GM10248 (cell line): Measurements from ENCODE around the gene TMBIM1.

ENCODE experiments used
- CTCF ChIA-PET: fragments of 300-600 bp; sonication (Branson Sonifier 250); formaldehyde crosslinking; extraction: SDS; loops from one replicate; lab custom pipeline; 2021; ENCODE audit warnings: antibody characterized with exemption; lab: Yijun Ruan, JAX
- POLR2A ChIA-PET: fragments of 350-650 bp; sonication (Branson Sonifier 250); formaldehyde crosslinking; extraction: SDS; loops from one replicate; lab custom pipeline; 2020; ENCODE audit warnings: antibody characterized with exemption; lab: Yijun Ruan, JAX
- DNase-seq: peaks from one replicate; pipeline ENCODE4 v3.0.0; 2012; ENCODE audit errors: extremely low spot score
- CTCF ChIP-seq: IDR thresholded peaks from 2 replicates; pipeline ENCODE4 v1.5.1; 2012; ENCODE audit warnings: mild to moderate bottlenecking, low read depth; ENCODE audit errors: extremely low read depth, missing control alignments, control extremely low read depth

Gene TMBIM1

DNA sequence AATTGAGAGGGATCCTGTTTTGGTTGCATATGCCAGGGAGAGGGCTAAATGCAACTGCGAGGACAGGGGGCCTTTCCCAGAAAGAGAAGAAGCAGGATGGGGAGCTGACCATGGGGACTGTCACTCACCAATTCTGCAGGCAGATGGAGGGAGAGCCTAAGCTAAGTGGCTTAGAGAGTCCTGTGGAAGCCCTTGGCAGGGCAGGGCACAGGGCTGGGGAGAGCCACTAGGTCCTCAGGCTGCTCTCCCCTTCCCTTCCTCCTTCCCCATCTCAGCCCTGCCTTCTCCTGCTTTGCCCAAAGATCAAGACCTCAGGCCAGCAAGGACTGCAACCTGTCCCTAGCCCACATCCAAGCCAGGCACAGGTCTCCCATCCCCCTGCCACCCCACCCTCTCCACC lies 40.0 kb upstream of the TMBIM1 start:
- ChIA-PET CTCF (interaction anchor here (1.0 to 1.5 kb wide), 2 partner anchors 30 to 64 kb away, joined by 3 read pairs; no protein-coding TSS in a partner anchor), POLR2A (no interaction called here)

GRCh38 chr2:218331745-218332144 lies 39.4 kb upstream of the TMBIM1 start:
- CTCF ChIA-PET, result interaction anchor here (1.0 to 1.5 kb wide), 3 partner anchors 16 to 65 kb away, joined by 3 read pairs; no protein-coding TSS in a partner anchor
- no peak for DNase-seq
- no peak for TF ChIP-seq CTCF
- POLR2A ChIA-PET, result no interaction called here

More for the DNA sequence above, 40.0 kb upstream of the TMBIM1 start:
- no peak for TF ChIP-seq CTCF
- no peak for DNase-seq

- DNase-seq, result peak; percentile 68
- TF ChIP-seq CTCF, result no peak
- CTCF ChIA-PET, result interaction anchor here (0.8 to 3.6 kb wide), 16 partner anchors 10 to 517 kb away, joined by 3 to 17 read pairs (median 4); partner anchors contain the start of gene CATIP
- POLR2A ChIA-PET, result no interaction called here
These were observed 37.7 kb upstream of the TMBIM1 start for GRCh38 chr2:218329826-218330593.

DNA sequence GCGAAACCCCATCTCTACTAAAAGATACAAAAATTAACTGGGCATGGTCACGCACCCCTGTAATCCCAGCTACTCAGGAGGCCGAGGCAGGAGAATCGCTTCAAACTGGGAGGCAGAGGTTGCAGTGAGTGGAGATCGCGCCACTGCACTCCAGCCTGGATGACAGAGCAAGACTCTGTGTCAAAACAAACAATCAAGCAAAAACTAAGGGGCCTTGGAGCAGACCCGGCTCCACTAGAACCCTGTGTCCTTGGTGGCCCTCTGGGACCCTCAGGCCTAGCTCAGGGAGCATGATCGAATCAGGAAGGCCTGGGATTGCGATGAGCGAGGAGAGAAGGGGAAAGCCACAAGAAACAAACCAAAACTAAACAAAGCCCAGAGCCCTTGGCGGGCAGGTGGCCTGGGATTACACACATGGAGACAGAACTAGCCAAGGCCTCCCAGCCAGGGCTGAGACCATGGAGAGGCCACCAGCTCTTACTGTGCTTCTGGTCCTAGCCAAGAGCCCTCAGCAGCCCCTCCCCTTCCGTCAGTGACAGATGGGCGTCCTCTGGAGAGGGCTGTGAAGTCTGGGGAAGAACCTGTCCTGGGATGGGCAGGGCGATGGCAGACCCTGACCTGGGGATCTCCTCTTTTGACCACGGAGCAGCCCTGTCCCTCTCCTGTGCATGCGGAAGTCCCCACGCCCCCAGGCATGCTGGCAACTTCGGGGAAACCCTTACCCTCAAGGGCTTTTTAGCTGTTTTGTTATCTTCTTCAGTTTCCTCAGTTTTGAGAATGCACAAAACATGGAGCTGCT lies 36.9 kb upstream of the TMBIM1 start:
- no peak for TF ChIP-seq CTCF
- DNase-seq, result peak; percentile 75
- POLR2A ChIA-PET, result no interaction called here
- CTCF ChIA-PET, result interaction anchor here (0.8 to 3.6 kb wide), 15 partner anchors 9 to 104 kb away, joined by 3 to 17 read pairs (median 4); partner anchors contain the start of gene CATIP

DNA sequence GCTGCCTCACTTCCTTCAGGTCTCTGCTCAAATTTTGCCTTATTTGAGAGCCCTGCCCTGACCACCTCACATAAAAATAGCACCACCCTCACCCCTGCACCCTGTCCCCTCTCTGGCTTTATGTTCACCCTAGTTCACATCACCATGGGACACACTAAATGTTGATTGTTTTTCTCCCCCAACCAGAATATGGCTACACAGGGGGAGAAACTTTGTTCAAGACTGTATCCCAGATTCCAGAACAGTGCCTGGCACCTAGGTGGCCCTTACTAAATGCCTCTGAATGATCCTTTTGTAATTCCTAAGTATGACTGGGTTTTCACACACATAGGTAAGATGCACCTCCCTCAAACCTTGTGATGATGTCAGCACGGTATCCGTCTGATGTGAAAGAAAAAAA lies 36.0 kb upstream of the TMBIM1 start:
- CTCF ChIA-PET, result interaction anchor here (1.2 to 3.6 kb wide), 7 partner anchors 11 to 71 kb away, joined by 3 to 17 read pairs (median 4); partner anchors contain the start of gene CATIP
- TF ChIP-seq CTCF, result no peak
- DNase-seq, result no peak
- POLR2A ChIA-PET, result no interaction called here
